ENCODE results near the gene ZNF581.

Gene ZNF581, protein sequence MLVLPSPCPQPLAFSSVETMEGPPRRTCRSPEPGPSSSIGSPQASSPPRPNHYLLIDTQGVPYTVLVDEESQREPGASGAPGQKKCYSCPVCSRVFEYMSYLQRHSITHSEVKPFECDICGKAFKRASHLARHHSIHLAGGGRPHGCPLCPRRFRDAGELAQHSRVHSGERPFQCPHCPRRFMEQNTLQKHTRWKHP

DNA sequence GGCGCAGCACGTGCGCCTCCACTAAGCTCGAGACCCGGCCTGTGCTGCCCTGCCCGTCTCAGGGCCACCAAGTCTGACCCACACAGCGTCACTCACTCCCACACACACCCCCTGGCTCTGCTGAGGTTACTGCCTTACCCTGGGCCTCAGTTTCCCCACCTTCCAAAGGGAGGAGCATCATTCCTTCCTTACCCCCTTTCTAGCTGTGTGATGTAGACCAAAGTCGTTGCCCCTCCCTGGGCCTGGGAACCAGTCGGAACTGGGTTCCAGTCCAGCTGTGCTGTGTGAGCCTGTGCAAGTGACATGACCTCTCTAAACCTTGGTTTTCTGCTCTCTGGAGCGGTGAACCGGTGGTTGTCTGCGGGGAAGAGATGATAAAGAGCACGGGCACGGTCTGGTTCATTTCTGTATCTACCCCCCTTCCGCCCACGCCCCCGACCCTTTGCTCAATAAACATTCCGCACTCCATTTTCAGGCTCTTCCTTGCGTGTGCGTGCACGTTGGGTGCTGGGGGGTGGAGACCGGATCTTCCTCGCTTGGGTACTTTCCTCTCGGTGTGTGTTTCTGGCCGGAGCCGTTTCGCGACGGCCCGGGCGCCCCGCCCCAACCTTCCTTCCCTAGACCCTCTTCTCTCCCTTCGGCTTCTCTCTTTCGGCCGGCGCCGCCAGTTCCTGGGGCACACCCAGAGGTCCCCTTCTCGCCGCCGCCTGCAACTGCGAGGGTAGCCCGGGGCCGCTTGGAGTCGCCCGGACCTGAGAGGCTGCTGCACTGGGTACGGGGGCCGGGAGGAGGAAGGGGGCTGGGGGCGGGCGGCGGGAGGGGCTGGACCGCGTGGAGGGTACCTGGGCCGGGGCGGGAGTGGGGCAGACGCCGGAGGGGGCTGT lies at the start of gene ZNF581:
TSS of gene ZNF581 (plus strand) at position 647 of the 884 bp plus-strand sequence. CDS start 923 bp downstream, outside the sequence.
- peak; percentile 89 for DNase-seq

GRCh38 chr19:55594996-55595545 lies 48.4 kb upstream of the ZNF581 start:
- DNase-seq, result no peak

DNA sequence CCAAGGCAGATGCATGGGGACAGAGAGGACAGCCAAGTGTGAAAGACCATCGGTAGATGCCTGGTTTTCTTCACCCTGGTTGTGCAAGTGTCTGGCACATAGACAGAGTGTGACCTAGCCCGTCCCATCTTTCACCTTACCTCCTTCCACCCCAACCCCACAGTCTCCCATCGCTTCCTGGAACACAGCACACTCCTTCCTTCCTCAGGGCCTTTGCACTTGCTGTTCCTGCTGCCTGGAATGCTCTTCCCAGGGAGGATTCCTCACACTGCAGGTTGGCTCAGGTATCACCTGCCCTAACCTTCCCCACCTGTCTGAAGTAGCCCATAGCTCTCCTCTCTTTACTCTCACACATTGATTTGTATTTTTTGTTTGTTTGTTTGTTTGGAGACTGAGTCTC lies 47.1 kb upstream of the ZNF581 start:
- no peak for DNase-seq

GRCh38 chr19:55597501-55597921 lies 45.9 kb upstream of the ZNF581 start:
- no peak for DNase-seq

DNA sequence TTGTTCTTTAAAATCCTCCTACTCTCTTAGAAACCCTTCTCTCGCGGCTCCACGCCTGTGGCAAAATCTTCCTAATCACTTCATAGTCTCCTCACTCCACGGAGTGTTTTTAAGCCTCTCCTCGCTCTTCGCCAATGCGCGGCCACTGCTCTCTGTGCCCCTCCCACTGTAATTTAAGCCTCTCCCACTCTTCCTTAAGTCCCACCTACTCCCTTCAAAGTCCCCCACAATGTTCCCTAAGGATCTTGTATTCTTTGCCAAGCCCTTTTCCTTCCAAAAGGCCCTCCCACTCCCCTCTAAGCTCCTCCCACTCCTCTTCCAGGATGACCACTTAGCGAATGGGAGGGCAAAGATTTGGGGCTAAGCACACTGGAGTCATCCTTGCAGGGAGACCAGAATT lies 45.4 kb upstream of the ZNF581 start:
- no peak for DNase-seq

GRCh38 chr19:55598719-55599467 lies 44.6 kb upstream of the ZNF581 start:
- DNase-seq, result peak; percentile 98

- peak; percentile 99 for DNase-seq
Measured at GRCh38 chr19:55599468-55599841, 44.0 kb upstream of the ZNF581 start, which contains the start of gene FIZ1. Gene FIZ1 (minus strand): TSS chr19:55599517. CDS start chr19:55597865, 1,652 bp downstream.

DNA sequence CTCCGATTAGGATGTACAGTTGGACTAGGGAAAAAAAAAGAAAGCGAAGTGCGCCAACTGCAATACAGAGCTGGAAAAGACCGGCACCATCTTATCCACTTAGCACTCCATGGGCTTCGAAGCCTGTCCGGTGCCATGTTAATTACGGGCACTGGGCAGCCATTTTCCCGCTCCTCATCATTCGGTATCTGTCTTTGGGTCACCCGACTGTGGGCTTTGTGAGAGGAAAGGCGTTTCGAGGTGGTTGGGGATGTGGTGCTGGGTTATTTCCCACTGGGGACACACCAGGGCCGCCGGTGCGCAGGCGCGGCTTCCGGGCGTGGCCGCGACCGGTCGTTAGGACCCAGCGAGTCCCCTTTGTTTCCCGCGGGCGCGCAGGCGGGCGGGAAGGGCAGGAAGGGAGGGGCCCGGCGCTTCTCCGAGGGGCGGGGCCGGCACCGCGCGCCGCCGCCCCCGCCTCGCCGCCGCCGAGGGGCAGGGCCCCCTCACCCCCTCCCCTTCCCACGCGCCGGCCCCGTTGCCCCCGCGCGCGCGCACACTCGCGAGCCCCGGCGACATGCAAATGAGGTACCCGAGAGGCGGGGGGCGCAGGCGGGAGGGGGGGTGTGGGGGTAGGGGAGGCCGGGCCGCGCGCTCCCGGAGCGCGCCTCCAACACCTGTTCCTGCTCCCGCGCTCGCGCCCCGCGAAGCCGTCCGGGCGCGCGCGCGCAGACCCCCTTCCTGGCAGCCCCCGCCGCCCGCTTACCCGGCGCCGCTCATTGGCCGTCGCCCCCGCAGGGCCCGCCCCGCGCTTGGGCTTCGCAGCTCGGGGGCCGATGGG lies 43.4 kb upstream of the ZNF581 start, which contains the start of gene ZNF524:
TSS of gene ZNF524 (plus strand) at position 447 of the 820 bp plus-strand sequence. CDS start 1,825 bp downstream, outside the sequence.
- peak; percentile 98 for DNase-seq

GRCh38 chr19:55600662-55601028 lies 42.8 kb upstream of the ZNF581 start:
- DNase-seq, result no peak

DNA sequence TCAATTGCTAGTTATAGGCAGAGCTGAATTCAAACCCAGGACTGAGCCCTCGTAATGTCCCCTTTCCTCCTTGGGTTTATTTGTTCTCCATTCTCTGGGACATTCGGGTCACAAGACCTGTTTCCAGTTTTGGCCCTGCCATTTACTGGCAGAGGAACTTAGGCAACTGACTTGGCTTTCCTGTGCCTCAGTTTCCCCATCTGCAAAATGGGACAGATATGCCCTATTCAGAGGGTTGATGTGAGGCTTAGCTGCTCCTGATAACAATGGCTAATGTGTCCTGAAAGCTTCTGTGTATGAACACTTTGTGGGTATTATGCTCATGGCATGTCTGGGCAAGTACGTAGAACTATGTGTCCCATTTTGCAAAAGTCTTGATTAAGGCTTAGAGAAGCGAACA lies 42.4 kb upstream of the ZNF581 start:
- no peak for DNase-seq

- DNase-seq, result no peak
Measured at GRCh38 chr19:55602104-55603001, 41.1 kb upstream of the ZNF581 start.

- no peak for DNase-seq
Measured at GRCh38 chr19:55603115-55603514, 40.3 kb upstream of the ZNF581 start.

DNA sequence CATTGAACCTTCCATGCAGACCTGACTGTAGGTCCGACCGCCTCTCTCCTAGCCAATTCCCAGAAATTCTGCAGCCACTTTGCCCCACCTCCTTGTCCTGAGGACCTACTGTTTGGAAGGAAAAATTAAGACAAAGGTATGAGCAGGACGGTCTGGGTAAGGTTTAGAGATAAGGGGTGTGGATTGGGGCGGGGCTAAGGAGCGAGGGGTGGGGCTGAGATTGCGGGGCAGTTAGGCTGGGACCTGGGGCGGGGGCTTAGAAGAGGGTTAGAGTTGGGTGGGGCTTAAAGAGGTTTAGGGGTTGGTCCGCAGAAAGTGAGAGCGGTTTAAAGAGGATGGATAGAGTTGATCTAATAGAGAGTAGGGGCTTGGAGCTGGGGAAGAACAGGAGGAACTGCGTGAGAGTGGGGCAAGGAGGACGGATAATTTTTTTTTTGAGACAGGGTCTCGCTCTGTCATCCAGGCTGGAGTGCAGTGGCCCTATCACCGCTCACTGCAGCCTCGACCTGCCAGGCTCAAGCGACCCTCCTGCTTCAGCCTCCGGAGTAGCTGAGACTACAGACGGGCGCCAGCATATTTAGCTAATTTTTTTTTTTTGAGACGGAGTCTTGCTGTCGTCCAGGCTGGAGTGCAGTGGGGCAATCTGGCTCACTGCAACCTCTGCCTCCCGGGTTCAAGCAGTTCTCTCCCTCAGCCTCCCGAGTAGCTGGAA lies 39.7 kb upstream of the ZNF581 start:
- DNase-seq, result no peak

- peak; percentile 99 for DNase-seq
Measured at GRCh38 chr19:55605207-55605636, 38.2 kb upstream of the ZNF581 start.

- DNase-seq, result peak; percentile 93
Measured at GRCh38 chr19:55605637-55606470, 37.6 kb upstream of the ZNF581 start, which contains the start of gene ZNF865. Gene ZNF865 (plus strand): TSS chr19:55605647. CDS start chr19:55613619, 7,972 bp downstream.

DNA sequence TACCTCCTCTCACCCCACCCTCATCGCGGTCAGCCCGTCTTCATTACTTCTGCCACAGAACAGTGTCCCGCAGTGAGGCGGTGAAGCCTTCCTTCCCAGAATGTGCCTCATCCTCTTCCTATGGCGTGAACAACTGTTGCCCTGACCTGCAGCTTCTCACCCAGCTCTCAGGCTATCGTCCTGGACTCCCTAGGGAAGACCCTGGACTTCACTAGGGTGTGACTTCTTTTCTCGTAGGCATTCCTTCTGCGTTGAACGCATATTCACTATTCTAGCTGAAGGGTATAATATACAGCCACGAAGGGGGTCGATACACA lies 37.0 kb upstream of the ZNF581 start:
- no peak for DNase-seq

DNA sequence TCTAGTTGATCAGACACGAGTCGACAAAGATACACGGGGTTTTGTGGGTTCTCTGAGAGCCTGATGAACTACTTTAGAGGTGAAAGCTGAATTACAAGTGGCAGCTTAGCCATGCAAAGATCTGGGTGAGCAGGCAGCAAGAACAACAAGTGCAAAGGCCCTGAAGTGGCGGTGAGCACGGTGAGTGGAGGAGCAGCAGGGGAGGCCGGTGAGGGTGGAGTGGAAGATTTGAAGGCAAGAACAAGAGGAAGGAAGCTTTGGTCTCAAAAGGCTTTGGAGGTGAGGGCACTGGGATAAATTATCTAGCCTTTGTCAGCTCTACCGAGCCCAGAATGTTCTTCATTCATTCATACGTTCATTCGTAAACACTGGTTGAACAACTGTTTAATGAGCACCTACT lies 36.6 kb upstream of the ZNF581 start:
- DNase-seq, result no peak

DNA sequence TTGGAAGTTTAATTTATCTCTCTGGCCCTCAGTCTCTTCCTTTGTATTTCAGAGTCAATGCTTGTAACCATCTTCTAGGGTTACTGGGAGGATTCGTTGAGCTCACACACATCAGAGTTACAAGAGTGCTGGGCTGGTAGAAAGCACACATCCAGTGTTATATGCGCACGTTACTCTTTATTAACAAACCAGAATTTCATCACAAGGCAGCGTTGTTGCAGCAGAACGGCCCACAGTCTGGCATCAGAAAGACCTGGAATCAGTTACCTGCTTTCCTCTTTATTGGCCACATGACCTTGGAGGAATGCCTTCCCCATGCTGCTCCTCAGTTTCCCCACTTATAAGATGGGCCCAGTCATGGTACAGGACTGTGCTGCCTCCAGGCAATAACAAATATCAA lies 34.1 kb upstream of the ZNF581 start:
- DNase-seq, result no peak

DNA sequence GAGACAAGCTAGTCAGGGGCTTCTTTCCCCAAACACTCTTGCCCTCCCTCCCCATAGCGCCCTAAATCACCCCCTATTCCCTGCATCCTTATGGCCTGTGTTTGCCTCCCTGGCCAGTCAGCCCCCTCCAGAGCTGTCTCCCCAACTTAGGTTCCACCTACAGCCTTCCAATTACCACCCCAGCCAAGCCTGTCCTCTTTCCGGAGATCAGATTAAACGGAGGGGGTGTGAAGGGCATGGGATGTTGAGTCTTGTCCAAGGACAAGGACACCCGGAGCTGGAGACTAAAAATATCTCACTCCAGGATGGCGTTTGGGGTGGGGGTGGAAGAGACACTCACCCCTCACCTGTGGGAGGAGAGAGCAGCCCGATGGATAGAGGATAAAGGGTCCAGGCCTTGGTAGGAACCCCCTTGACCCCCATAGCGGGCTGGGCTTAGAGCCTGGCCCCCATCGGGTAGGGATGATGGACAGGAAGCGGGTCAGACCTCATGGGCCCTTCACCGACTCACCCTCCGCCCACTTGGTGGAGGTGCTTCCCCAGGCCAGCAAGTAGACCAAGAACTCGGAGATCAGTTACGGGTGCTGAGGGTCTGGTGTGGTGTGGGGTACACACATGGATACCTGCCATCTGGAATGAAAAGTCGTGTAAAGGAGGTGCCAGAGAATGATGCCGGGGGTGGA lies 32.0 kb upstream of the ZNF581 start:
- no peak for DNase-seq
